Activated T-cell treated with anti-CD3 and anti-CD28 coated beads for 4 hours (primary cell): ENCODE results near the gene SGCB.

ENCODE experiments used
- DNase-seq: peaks from one replicate; pipeline ENCODE4 v3.0.0-alpha.2; 2020

Gene SGCB

DNA sequence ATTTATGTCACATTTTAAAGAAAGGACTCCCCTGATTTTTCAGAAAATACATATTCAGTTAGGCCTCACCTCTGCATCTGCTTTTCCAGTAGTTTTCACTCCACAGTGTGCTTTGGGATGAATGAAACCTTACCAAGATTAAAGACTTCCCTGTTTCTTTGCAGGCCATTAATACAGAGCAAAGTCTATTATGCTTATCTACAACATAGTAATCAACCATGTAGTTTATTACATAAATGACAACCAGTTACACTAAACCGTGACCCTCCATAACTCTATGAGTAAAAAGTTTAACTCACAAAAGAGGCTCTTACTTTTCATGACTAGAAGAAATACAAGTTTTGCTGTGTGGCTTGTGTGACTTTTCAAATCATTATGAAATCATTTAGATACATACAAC lies 20.3 kb downstream of the SGCB start:
- DNase-seq = no peak

DNA sequence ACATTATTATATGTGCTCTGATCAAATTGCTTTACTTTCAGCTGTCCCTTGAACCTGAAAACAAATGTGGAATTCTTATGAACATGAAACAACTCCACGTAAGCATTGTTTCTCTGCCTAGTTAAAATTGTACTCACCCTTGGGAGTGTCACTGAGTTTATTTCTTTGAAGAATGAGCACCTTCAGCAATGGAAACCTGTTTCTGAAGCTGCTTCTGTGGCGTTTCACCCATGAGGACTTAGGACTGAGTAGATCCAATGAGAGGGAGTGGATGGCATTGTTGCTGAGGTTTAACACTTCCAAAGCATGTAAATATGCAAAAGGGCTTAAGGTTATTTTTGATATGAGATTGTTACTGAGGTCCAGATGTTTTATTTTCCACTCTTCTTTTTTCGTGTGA lies 21.1 kb downstream of the SGCB start:
- no peak for DNase-seq

GRCh38 chr4:52015366-52015765 lies 22.7 kb downstream of the SGCB start:
- no peak for DNase-seq

GRCh38 chr4:52014903-52015302 lies 23.2 kb downstream of the SGCB start:
- DNase-seq = no peak

DNA sequence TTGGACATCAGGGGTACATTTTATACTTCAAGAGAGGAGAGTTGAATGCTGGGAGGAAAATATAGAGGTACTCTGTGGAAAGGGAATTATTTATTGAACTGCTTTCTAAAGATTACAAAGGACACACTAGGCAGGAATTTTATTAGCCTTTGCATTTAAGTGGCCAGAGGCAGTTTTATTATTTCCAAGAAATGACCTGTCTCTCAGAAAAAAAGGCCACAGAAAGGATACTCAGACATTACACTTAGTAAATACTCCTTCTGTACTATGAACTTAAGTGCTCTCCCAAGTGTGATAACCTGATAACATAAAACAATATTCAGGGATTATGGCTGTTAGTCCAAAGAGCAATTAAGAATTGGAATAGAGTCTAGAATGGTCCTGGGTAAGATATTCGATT lies 25.4 kb downstream of the SGCB start:
- no peak for DNase-seq

GRCh38 chr4:52010986-52011385 lies 27.1 kb downstream of the SGCB start:
- DNase-seq = no peak

DNA sequence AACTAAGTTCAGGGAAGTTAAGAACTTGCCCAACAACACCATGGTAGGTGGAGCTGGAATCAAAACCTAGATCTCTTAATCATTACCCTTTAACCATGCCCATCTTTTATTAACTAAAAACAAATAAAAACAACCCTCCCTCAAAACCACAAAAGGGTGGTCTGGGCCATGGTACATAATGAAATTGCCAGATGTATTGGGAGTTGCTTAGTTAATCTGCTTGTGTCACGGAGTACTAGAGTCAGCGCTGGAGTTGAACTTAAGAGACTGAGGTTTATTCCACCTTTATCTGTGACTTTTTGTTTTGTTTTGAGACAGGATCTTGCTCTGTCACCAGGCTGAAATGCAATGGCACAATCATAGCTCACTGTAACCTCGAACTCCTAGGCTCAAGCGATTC lies 31.2 kb downstream of the SGCB start:
- DNase-seq = no peak

- DNase-seq = no peak
These were observed 32.4 kb downstream of the SGCB start for GRCh38 chr4:52005604-52006273.

GRCh38 chr4:52004414-52004813 lies 33.7 kb downstream of the SGCB start:
- no peak for DNase-seq

DNA sequence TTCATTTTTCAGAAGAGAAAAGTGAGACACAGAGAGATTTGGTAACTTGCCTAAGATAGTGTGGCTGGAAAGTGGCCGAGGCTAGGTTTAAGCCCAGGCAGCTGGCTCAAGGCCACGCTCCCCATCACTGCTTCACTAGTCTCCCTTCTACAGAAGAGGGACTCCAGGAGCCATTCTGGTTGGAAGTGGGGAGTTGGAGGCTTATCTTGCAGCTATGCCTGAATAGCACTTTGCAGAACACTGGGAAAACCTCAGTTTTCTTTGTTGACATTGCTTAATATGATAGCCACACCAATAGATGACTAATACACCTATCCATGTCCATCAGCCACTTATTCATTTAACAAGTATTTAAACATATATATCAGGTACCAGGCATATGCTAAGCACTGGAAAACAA lies 36.5 kb downstream of the SGCB start:
- DNase-seq = no peak

GRCh38 chr4:51999250-51999649 lies 38.8 kb downstream of the SGCB start:
- DNase-seq = no peak

DNA sequence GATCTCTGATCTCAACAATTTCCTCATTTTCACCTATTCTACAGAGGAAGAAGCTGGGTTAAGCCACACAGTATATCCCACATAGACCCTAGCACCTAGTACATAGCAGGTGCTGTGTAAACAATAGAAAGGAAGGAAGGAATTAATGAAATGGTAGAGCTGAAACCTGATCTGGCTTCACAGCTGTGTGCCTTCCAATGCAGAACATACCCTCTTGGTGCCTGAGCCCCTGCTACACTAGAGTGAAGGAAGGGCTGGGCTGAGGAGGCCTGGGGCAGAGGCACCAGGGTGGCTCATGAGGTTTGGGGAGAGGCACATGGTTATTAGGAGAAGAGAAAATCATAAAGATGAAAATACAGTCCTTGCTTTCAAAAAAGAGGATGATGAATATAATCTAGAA lies 39.3 kb downstream of the SGCB start:
- DNase-seq = no peak

DNA sequence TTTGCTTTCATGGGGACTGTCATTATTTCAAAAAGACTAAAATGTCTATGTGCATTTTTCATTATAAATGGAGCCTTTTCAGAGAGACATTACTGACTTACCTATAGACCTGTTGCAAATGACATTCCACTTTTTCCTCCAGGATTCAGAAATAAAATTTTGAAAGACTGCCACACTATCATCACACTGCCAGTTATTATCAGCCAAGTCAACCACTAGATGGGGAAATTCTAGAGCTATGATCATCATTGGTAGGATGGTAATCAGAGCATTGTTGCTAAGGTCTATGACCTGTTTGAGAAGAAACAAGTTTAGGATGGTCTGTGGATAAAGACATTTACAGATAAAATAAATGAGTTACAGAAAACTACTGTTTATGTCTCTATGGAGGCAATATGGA lies 40.5 kb downstream of the SGCB start:
- no peak for DNase-seq

GRCh38 chr4:51995647-51996220 lies 42.4 kb downstream of the SGCB start:
- no peak for DNase-seq
